K562 (cell line): ENCODE measurements around the gene TACC3. TPM values are rescaled to one million over a fixed set of nuclear protein-coding genes. Genes with fewer than 3 reads are reported as not detected.

Experiments
- ATF1 ChIP-seq, 2 experiments: fragments of 450-650 bp in 1 of 2; IDR thresholded peaks; 2 replicates each; pipeline ENCODE4 v1.6.1; 2016; ENCODE audit warnings: missing compliant biosample characterization in 1 of 2, missing genetic modification characterization in 1 of 2
- BRD4 ChIP-seq: fragments of 200-600 bp; sonication (generic); IDR thresholded peaks from 2 replicates; pipeline ENCODE4 v1.6.1; 2017; ENCODE audit warnings: inconsistent platforms
- CBX5 ChIP-seq: IDR thresholded peaks from 2 replicates; pipeline ENCODE4 v1.6.1; 2014; ENCODE audit warnings: low read depth, borderline replicate concordance
- IRF1 ChIP-seq: sonication (generic); formaldehyde crosslinking; IDR thresholded peaks from 2 replicates; pipeline ENCODE4 v1.8.0; 2022; ENCODE audit warnings: missing genetic modification reagents, mild to moderate bottlenecking, borderline replicate concordance
- JUND ChIP-seq, 2 experiments: IDR thresholded peaks; 2 replicates in 1 of 2; 3 replicates in 1 of 2; pipeline ENCODE4 v1.6.1; 2011; ENCODE audit warnings: borderline replicate concordance in 2 of 2, low read depth in 2 of 2, low read length in 2 of 2, improper control_type of control experiment in 1 of 2, missing biosample characterization in 1 of 2, missing genetic modification characterization in 1 of 2, missing genetic modification reagents in 1 of 2
- NCOA2 ChIP-seq, 2 experiments: fragments of 450-650 bp; IDR thresholded peaks; 2 replicates each; pipeline ENCODE4 v1.6.1; 2018; ENCODE audit warnings: mild to moderate bottlenecking in 2 of 2, moderate library complexity in 1 of 2; ENCODE audit not compliant: partially characterized antibody in 2 of 2
- NEUROD1 ChIP-seq: fragments of 150-350 bp; IDR thresholded peaks from 2 replicates; pipeline ENCODE4 v1.6.1; 2014; ENCODE audit warnings: borderline replicate concordance, low read length, low read depth; ENCODE audit not compliant: partially characterized antibody
- NFATC3 ChIP-seq: fragments of 450-650 bp; IDR thresholded peaks from 2 replicates; pipeline ENCODE4 v1.6.1; 2017; ENCODE audit warnings: mild to moderate bottlenecking
- NR2C1 ChIP-seq, 2 experiments: fragments of 450-650 bp; IDR thresholded peaks; 2 replicates each; pipeline ENCODE4 v1.6.1; 2017; ENCODE audit warnings: mild to moderate bottlenecking in 2 of 2, antibody characterized with exemption in 1 of 2, inconsistent platforms in 1 of 2, missing compliant biosample characterization in 1 of 2, missing genetic modification characterization in 1 of 2
- NR2C2 ChIP-seq, 2 experiments: fragments of 200-800 bp in 1 of 2; sonication (Bioruptor generic) in 1 of 2; sonication (generic) in 1 of 2; formaldehyde crosslinking in 1 of 2; IDR thresholded peaks; 2 replicates each; pipeline versions ENCODE4 v1.6.1 to v1.8.0; 2016 to 2022; ENCODE audit warnings: mild to moderate bottlenecking in 1 of 2, missing compliant biosample characterization in 1 of 2, missing genetic modification characterization in 1 of 2, missing genetic modification reagents in 1 of 2
- PREB ChIP-seq: sonication (generic); formaldehyde crosslinking; IDR thresholded peaks from 2 replicates; pipeline ENCODE4 v1.8.1; 2023; ENCODE audit warnings: mild to moderate bottlenecking, missing genetic modification reagents
- RBM15 ChIP-seq: fragments of 200-400 bp; formaldehyde crosslinking; IDR thresholded peaks from 2 replicates; pipeline ENCODE4 v1.6.1; 2018; ENCODE audit warnings: mild to moderate bottlenecking, low read length, moderate library complexity; ENCODE audit not compliant: insufficient read depth
- SMARCE1 ChIP-seq: fragments of 450-650 bp; IDR thresholded peaks from 2 replicates; pipeline ENCODE4 v1.7.1; 2016; ENCODE audit warnings: mild to moderate bottlenecking
- TBP ChIP-seq: optimal IDR thresholded peaks from 2 replicates; pipeline ENCODE3; 2011; ENCODE audit warnings: low read depth, low read length, improper control_type of control experiment
- TGIF2 ChIP-seq: sonication (generic); formaldehyde crosslinking; IDR thresholded peaks from 2 replicates; pipeline ENCODE4 v1.8.1; 2022; ENCODE audit warnings: mild to moderate bottlenecking, missing genetic modification reagents, moderate library complexity
- U2AF1 ChIP-seq: fragments of 200-400 bp; formaldehyde crosslinking; optimal IDR thresholded peaks from 2 replicates; pipeline ENCODE3; 2017; ENCODE audit warnings: mild to moderate bottlenecking, low read depth, low read length, moderate library complexity
- WHSC1 ChIP-seq: IDR thresholded peaks from one replicate; pipeline ENCODE4 v1.6.1; 2012; ENCODE audit warnings: low read length, control low read depth, inconsistent platforms
- ZBTB9 ChIP-seq: fragments of 450-650 bp; formaldehyde crosslinking; IDR thresholded peaks from 2 replicates; pipeline ENCODE4 v1.4.0; 2020; ENCODE audit warnings: mild to moderate bottlenecking, moderate library complexity
- ZNF146 ChIP-seq: IDR thresholded peaks from one replicate; pipeline ENCODE4 v1.6.1; 2018; ENCODE audit warnings: missing compliant biosample characterization; ENCODE audit not compliant: unreplicated experiment
- ZNF212 ChIP-seq: fragments of 450-650 bp; formaldehyde crosslinking; IDR thresholded peaks from 2 replicates; pipeline ENCODE4 v1.4.0; 2020; ENCODE audit warnings: mild to moderate bottlenecking
- ZNF280A ChIP-seq: fragments of 450-650 bp; IDR thresholded peaks from 2 replicates; pipeline ENCODE4 v1.6.1; 2018; ENCODE audit warnings: mild to moderate bottlenecking, low read depth; ENCODE audit not compliant: partially characterized antibody
- ZNF316 ChIP-seq: fragments of 450-650 bp; IDR thresholded peaks from 2 replicates; pipeline ENCODE4 v1.6.1; 2016
- ZNF561 ChIP-seq: fragments of 450-650 bp; formaldehyde crosslinking; conservative IDR thresholded peaks from 2 replicates; pipeline ENCODE4 v1.4.0; 2020; ENCODE audit warnings: mild to moderate bottlenecking, moderate library complexity
- polyA plus RNA-seq, 8 experiments: library from polyadenylated mRNA; depleted of rRNA in 4 of 8; stranded (reverse) in 5 of 8; unstranded in 3 of 8; fragments of >200 nt; fragmentation: Nextera tagmentation in 2 of 8; fragmentation: Illumina TruSeq in 1 of 8; extraction: Ambion mirVana in 2 of 8; extraction: Trizol in 1 of 8; gene quantifications; 2 replicates each; pipeline versions ENCODE4 v1.2.1 to v1.2.3, GENCODE V29; 2011 to 2014; ENCODE audit warnings: inconsistent platforms in 1 of 8, missing spikeins in 1 of 8
- total RNA-seq, 7 experiments: library from RNA; depleted of rRNA in 6 of 7; stranded (reverse); fragments of >200 nt in 6 of 7; fragmentation: Illumina TruSeq in 2 of 7; extraction: Trizol in 2 of 7; gene quantifications; 2 replicates each; pipeline versions ENCODE4 v1.2.1 to v1.2.3, GENCODE V29; 2011 to 2021; ENCODE audit warnings: low replicate concordance in 1 of 7

Gene TACC3
- total and polyA plus RNA-seq, 9 of the 15 experiments (the other 6 are each of a cell fraction or from before 2014, with no cell fraction given), result 1.9 to 122 (median 55.6) TPM

GRCh38 chr4:1683736-1684505 is 37.4 kb upstream of the TACC3 start, which contains the start of gene FAM53A (continued):
- TF ChIP-seq IRF1 (CRISPR knock-in tag) (peak; percentile 83; the same call in 1 of the 2 replicates), PREB (no peak), ATF1 (CRISPR knock-in tag; IDR thresholded peaks at IDR 0.05) (no peak), ATF1 (tag; IDR thresholded peaks at IDR 0.05) (peak; percentile 65; the same call in 1 of the 2 replicates), ZNF212 (CRISPR knock-in tag) (no peak), TGIF2 (CRISPR knock-in tag) (peak; percentile 74; the same call in 1 of the 2 replicates), SMARCE1 (no peak), NR2C2 (CRISPR knock-in tag; IDR thresholded peaks at IDR 0.05) (peak; percentile 14; the same call in 1 of the 2 replicates), NR2C2 (tag; IDR thresholded peaks at IDR 0.05) (no peak), RBM15 (no peak), NCOA2 (IDR thresholded peaks at IDR 0.05; ENCODE audit: partially characterized antibody in 2 of 2) (no peak), BRD4 (no peak), NFATC3 (no peak), ZNF316 (no peak), CBX5 (no peak), ZNF561 (CRISPR knock-in tag) (no peak), ZBTB9 (CRISPR knock-in tag) (peak; percentile 95), U2AF1 (peak; percentile 84), ZNF280A (no peak), NR2C1 (IDR thresholded peaks at IDR 0.05) (no peak), NR2C1 (tag; IDR thresholded peaks at IDR 0.05) (no peak), WHSC1 (no peak), JUND (IDR thresholded peaks at IDR 0.05; ENCODE audit: borderline replicate concordance, low read depth, low read length) (no peak), JUND (tag; IDR thresholded peaks at IDR 0.05; ENCODE audit: borderline replicate concordance, low read depth, low read length) (no peak; the same call in 2 of the 3 replicates), ZNF146 (CRISPR knock-in tag) (no peak), NEUROD1 (no peak), TBP (peak; percentile 56)
